Muscle of leg (tissue), 11 donors: Measurements from ENCODE around the gene MATCAP1. TPM values are rescaled to one million over a fixed set of nuclear protein-coding genes. Genes with fewer than 3 reads are reported as not detected.

ENCODE experiments used
- DNase-seq: peaks from one replicate; pipeline ENCODE4 v3.0.0; 2013
- H3K27ac ChIP-seq: one replicate; pipeline ENCODE4 v1.5.1; 2013; ENCODE audit warnings: mild to moderate bottlenecking, low read length, control low read depth
- H3K27me3 ChIP-seq: one replicate; pipeline ENCODE4 v1.6.1; 2013; ENCODE audit warnings: low read length; ENCODE audit not compliant: control insufficient read depth, insufficient read depth
- H3K36me3 ChIP-seq: one replicate; pipeline ENCODE4 v1.6.1; 2013; ENCODE audit warnings: low read length; ENCODE audit not compliant: control insufficient read depth, insufficient read depth
- H3K4me1 ChIP-seq: one replicate; pipeline ENCODE4 v1.6.1; 2013; ENCODE audit warnings: low read length; ENCODE audit not compliant: control insufficient read depth, insufficient read depth
- H3K4me3 ChIP-seq: one replicate; pipeline ENCODE4 v1.5.1; 2013; ENCODE audit warnings: low read length, control low read depth
- H3K9me3 ChIP-seq: replicated peaks from 2 replicates; pipeline ENCODE4 v1.6.1; 2013; ENCODE audit warnings: low read depth, low read length; ENCODE audit not compliant: control insufficient read depth
- WGBS: methylation state at CpG from one replicate; pipeline ENCODE4 v1.1.5; 2013; ENCODE audit warnings: missing lambda C conversion rate; ENCODE audit not compliant: insufficient coverage; 5-methylcytosine and 5-hydroxymethylcytosine counted together
- polyA plus RNA-seq, 8 donors: library from polyadenylated mRNA; unstranded; fragments of 120-200 nt; gene quantifications; one replicate each; pipeline versions ENCODE4 v1.2.1 to v1.2.3, GENCODE V29; 2013; ENCODE audit warnings: inconsistent platforms in 1 of 8, low replicate concordance in 1 of 8; ENCODE audit not compliant: insufficient read length in 8 of 8, insufficient read depth in 1 of 8
- total RNA-seq: library from RNA; stranded (reverse); fragments of 120-200 nt; gene quantifications from one replicate; pipeline ENCODE4 v1.2.4, GENCODE V29; 2013

The MATCAP1 gene
- total and polyA plus RNA-seq, 9 donors: 8.6 to 25.9 (median 20.7) TPM

DNA sequence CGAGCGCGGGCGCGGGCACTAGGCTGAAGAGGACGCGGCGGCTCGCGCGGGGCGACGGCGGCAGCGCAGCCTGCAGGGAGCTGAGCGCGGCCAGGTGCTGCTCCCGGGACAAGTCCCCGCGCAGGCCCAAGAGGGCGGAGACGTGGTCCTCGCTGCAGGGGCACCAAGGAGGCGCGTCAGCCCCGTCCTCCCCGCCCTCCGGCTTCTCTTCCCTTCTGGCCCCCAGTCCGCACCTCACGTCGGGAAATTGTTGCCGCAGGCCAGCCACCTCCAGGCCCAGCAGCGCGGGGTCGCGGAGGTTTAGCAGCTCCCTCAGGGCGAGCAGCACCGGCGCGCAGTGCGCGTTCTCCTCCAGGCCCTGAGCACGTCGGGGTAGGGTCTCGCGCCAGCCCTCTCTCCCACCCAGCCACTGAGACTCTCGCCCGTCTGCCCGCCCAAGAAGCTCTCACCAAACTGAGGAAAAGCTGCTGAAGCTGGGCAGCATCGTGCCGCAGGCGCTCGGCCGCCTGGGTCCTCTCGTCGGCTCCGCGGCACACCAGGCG, 761 bp upstream of the MATCAP1 start:
- peak overlapping the region; percentile 70 for H3K4me3 ChIP-seq
- peak overlapping the region; percentile 94 for H3K27ac ChIP-seq
- DNase-seq: no peak
- no peaks in the 10 kb centered on the region for H3K27me3 ChIP-seq
- H3K4me1 ChIP-seq: peaks cover 61% of the 10 kb centered on the region
- whole genome bisulfite sequencing: 4% methylated on average over 58 of the region's 59 CpGs
- H3K36me3 ChIP-seq: peaks cover 7% of the 10 kb centered on the region
- H3K9me3 ChIP-seq: no peaks in the 10 kb centered on the region

DNA sequence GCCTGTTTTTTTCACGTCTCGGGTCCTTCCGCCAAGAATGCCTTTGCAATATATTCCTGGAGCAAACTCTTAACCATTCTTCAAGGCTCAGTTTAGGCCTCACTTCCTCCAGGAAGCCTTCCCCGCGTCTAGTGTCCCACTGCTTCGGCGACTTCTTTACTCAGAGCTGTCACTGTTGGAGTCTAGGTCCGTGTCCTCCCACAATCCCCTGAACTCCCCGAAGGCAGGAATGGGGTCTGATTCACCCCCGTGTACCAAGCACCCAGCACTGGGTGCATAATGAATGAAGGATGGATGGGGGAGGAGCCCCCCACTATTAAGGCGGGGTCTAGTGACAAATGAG, 508 bp downstream of the MATCAP1 start:
- Histone ChIP-seq H3K9me3 (no peaks in the 10 kb centered on the region), H3K27me3 (no peaks in the 10 kb centered on the region), H3K4me1 (peaks cover 54% of the 10 kb centered on the region)

DNA sequence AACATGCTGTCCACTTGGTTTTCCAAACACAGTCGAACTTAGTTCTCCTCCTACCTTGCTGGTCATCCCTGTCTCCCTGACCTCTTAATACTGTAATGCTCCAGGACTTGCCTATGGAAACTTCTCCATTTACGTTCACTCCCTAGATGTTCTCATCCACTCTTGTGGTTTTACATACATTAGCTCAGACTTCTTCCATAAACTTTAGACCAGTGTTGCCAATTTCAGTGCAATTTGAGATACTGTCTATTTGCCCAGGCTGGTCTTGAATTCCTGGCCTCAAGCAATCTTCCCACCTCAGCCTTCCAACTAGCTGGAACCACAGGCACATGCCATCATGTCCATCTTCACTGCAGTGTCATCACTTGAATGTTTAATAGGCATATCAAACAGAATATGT, 1.5 kb downstream of the MATCAP1 start:
- H3K9me3 ChIP-seq: no peaks in the 10 kb centered on the region
- peaks cover 53% of the 10 kb centered on the region for H3K4me1 ChIP-seq
- no peak overlapping the region for H3K27ac ChIP-seq
- no peak overlapping the region for H3K4me3 ChIP-seq
- WGBS: 80% methylated on average over 2 of the region's 2 CpGs
- no peak for DNase-seq
- peaks cover 5% of the 10 kb centered on the region for H3K27me3 ChIP-seq
- peaks cover 7% of the 10 kb centered on the region for H3K36me3 ChIP-seq

More for the DNA sequence above, 508 bp downstream of the MATCAP1 start:
- H3K36me3 ChIP-seq: peaks cover 7% of the 10 kb centered on the region
- peak overlapping the region; percentile 70 for H3K4me3 ChIP-seq
- H3K27ac ChIP-seq: peak overlapping the region; percentile 94
- WGBS: 6% methylated on average over 6 of the region's 11 CpGs
- DNase-seq: no peak

DNA sequence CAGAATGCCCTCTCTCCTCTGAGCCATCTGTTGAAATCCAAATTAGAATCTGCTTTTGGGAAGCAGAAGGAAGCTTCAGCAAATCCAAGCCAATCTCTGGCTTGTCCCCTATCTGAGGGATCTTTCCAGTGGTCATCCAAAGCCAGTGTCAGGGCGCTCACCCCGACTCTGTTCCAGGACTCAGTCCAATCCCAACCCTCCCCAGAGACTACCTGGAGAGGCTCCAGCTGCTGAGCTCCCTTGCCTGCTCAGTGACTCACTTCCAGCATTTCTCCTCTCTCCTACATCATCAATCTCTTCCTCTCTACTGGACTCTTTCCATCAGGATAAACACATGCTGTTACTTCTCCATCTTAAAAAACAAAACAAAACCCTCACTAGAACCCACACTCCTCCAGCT, 2.4 kb downstream of the MATCAP1 start:
- WGBS: 18% methylated on average over 2 of the region's 2 CpGs
- no peak overlapping the region for H3K4me3 ChIP-seq
- H3K4me1 ChIP-seq: peaks cover 44% of the 10 kb centered on the region
- H3K27me3 ChIP-seq: peaks cover 13% of the 10 kb centered on the region
- H3K27ac ChIP-seq: no peak overlapping the region
- H3K36me3 ChIP-seq: peaks cover 10% of the 10 kb centered on the region
- H3K9me3 ChIP-seq: no peaks in the 10 kb centered on the region
- DNase-seq: no peak

DNA sequence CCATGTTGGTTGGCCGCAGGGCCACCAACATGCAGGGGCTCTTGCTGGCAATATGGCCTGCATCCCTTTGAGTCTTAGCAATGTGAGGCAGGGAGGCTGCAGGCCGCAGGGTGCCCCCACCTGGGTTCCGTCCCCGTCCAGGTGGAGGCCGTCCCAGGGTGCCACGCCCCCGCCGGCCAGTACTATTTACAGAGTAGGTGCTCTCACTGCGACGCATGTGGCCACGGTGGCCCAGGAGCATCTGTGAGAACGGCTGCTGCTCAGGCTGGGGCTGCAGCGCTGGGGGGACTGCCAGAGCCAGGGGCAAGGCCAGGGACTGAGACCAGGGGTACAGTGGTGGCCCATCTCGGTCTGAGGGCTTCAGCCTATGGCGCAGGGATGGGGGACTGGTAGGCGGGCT, 3.6 kb downstream of the MATCAP1 start:
- H3K36me3 ChIP-seq: peaks cover 18% of the 10 kb centered on the region
- peaks cover 37% of the 10 kb centered on the region for H3K4me1 ChIP-seq
- H3K9me3 ChIP-seq: no peaks in the 10 kb centered on the region
- no peak overlapping the region for H3K4me3 ChIP-seq
- H3K27me3 ChIP-seq: peaks cover 25% of the 10 kb centered on the region
- DNase-seq: no peak
- H3K27ac ChIP-seq: no peak overlapping the region
- WGBS: 90% methylated on average over 15 of the region's 16 CpGs

DNA sequence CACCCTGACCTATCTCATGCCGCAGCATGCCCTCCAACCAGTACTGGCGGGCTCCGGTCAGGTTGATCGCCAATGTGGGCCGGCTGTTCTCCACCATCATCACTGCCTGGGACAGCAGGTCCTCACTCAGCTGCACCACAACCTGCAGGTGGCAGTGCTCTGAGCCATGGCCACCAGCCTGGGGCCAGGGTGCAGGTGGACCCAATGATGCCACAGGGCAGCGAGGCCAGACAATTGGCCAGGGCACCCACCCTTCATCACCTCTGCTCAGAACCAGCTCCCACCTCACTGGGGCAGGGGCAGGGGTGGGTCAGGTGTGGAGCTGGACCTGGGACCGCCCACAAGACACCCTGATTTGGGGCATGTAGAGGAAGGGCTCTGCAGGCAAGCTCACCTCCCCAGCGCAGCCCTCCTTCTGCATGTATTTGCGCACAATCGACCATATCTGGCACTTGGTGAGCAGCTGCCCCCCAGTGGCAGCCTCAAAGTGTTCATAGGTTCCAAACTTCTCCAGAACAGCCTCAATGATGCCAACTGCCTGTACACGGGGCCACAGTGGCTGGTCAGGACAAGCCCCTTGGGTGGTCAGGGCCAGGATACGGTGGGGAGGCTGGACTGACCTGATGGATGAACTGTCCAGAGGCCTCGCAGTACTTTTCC, 4.2 kb downstream of the MATCAP1 start:
- peaks cover 18% of the 10 kb centered on the region for H3K36me3 ChIP-seq
- peaks cover 31% of the 10 kb centered on the region for H3K27me3 ChIP-seq
- no peaks in the 10 kb centered on the region for H3K9me3 ChIP-seq
- no peak overlapping the region for H3K4me3 ChIP-seq
- H3K4me1 ChIP-seq: peaks cover 37% of the 10 kb centered on the region
- 81% methylated on average over 8 of the region's 13 CpGs for WGBS
- DNase-seq: no peak
- H3K27ac ChIP-seq: no peak overlapping the region

DNA sequence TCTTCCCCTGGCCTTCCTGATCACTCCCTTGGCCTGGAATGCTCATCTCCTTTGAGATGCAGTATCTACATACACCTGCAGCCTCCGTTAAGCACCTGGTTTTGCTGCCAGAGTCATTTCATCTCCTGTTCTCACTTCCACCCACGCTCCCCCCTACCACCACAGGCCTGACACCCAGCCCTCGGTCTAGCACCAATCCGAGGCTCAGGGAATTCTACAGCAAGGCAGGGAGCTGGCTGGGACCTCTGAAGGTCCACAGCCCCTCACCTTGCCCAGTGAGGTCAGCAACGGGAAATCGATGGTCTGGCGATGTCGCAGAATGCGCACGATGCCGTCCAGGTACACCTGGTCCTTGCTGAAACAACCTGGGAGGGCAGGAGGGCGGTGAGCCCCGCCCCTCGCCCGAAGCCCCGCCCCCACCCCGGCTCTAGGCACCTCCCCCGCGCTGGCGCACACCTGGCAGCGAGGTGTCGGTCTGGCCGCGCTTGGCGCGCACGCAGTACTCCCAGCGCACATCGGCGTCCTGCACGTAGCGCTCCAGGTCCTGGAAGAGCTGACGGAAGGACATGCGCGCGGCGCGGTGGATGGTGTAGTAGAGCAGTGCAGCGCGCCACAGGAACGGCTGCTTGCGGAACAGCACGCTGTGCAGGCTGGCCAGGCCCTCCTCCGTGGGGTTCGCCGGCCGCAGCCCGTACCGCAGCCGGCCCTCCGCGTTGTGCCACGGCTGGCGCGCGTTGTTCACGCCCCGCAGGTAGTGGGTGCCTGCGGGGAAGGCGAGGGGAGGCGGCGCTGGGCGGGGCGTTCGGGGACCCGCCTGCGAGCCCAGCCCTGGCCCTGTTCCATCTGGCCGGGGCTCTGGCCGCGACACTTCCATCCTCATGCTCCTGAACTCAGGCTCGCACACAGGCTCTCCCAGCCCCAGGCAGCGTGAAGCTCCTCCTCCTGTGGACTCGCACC, 5.7 kb downstream of the MATCAP1 start:
- Histone ChIP-seq H3K9me3 (no peaks in the 10 kb centered on the region), H3K4me1 (peaks cover 42% of the 10 kb centered on the region), H3K27me3 (peaks cover 46% of the 10 kb centered on the region), H3K27ac (no peak overlapping the region), H3K36me3 (peaks cover 18% of the 10 kb centered on the region), H3K4me3 (peak overlapping the region; percentile 26)
- 3% methylated on average over 73 of the region's 73 CpGs for WGBS
- DNase-seq: peak; percentile 74

DNA sequence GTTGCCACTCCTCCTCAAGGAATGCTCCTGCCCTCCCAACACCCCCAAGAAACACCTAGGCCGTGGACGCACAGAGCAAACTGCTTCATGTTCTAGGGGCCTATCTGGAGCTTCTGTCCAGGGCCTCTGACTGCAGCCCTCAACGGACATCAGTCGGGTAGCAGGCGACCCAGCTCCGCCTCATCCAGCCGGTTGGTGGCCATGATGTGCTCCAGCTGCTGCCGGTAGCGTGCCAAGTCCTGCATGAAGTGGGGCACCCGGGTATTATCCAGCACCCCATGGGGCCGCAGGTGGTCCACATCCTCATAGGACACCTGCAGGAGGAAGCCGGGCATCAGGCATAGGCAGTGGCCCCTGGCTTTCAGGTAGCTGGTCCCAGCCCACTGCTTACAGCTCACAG, 7.1 kb downstream of the MATCAP1 start:
- DNase-seq: no peak
- Histone ChIP-seq H3K27ac (no peak overlapping the region), H3K4me1 (peaks cover 39% of the 10 kb centered on the region)

DNA sequence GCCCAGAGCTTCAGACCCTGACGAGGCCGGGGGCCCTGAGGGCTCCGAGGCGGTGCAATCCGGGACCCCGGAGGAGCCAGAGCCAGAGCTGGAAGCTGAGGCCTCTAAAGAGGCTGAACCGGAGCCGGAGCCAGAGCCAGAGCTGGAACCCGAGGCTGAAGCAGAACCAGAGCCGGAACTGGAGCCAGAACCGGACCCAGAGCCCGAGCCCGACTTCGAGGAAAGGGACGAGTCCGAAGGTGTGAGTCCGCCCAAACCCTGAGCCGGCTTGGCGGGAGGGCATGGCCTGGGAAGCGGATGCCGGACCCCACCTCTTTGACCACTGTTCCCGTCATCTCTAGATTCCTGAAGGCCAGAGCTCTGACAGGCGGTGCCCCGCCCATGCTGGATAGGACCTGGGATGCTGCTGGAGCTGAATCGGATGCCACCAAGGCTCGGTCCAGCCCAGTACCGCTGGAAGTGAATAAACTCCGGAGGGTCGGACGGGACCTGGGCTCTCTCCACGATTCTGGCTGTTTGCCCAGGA, 9.0 kb downstream of the MATCAP1 start:
- DNase-seq: no peak
- H3K4me3 ChIP-seq: peak overlapping the region; percentile 38
- peaks cover 11% of the 10 kb centered on the region for H3K36me3 ChIP-seq
- H3K4me1 ChIP-seq: peaks cover 54% of the 10 kb centered on the region
- no peaks in the 10 kb centered on the region for H3K9me3 ChIP-seq
- peaks cover 75% of the 10 kb centered on the region for H3K27me3 ChIP-seq
- H3K27ac ChIP-seq: peak overlapping the region; percentile 62
- 21% methylated on average over 31 of the region's 31 CpGs for WGBS

More for the DNA sequence above, 7.1 kb downstream of the MATCAP1 start:
- H3K27me3 ChIP-seq: peaks cover 58% of the 10 kb centered on the region
- WGBS: 84% methylated on average over 12 of the region's 12 CpGs
- H3K9me3 ChIP-seq: no peaks in the 10 kb centered on the region
- H3K36me3 ChIP-seq: peaks cover 18% of the 10 kb centered on the region
- H3K4me3 ChIP-seq: no peak overlapping the region
